ENCODE data around the gene THRB.

The THRB gene

GRCh38 chr3:24504772-24505171 lies 10.1 kb upstream of the THRB start:
- Histone ChIP-seq H3K27ac (ENCODE audit: extremely low read depth, low read depth, low read length) (no peak overlapping the region), H3K4me3 (ENCODE audit: low read depth, low read length) (no peak overlapping the region), H3K9me3 (ENCODE audit: control insufficient read depth, insufficient read depth, low read depth, low read length) (no peaks in the 10 kb centered on the region), H3K36me3 (ENCODE audit: control insufficient read depth in 2 of 2, insufficient read depth in 1 of 2, low read length in 2 of 2) (no peaks in the 10 kb centered on the region), H3K4me1 (ENCODE audit: control insufficient read depth, insufficient read depth, low read length) (no peaks in the 10 kb centered on the region)
- ChIA-PET POLR2A (no interaction called here), CTCF (interaction anchor here (0.9 to 1.3 kb wide), 2 partner anchors 9 to 10 kb away, joined by 3 to 4 read pairs; partner anchors contain the start of gene THRB)
- TF ChIP-seq ATF2 (tag by site-specific recombination; IDR thresholded peaks at IDR 0.05; ENCODE audit: low read depth) = peak; percentile 73
- no peak for TF ChIP-seq ZBTB6 (tag by site-specific recombination; IDR thresholded peaks at IDR 0.05)
- TF ChIP-seq ZFP3 (tag by site-specific recombination; IDR thresholded peaks at IDR 0.05; ENCODE audit: low read depth) = no peak
- TF ChIP-seq ZNF629 (tag by site-specific recombination; IDR thresholded peaks at IDR 0.05) = peak; percentile 67
- TF ChIP-seq ZNF658 (tag by site-specific recombination; IDR thresholded peaks at IDR 0.05) = no peak
- 0 out of 2 replicates have a peak, but pooled peaks have one; percentile 41 for TF ChIP-seq ZBTB21 (tag by site-specific recombination; IDR thresholded peaks at IDR 0.05)
- no peak for TF ChIP-seq ZNF558 (tag by site-specific recombination; IDR thresholded peaks at IDR 0.05)
- no peak for TF ChIP-seq GLIS2 (tag by site-specific recombination; IDR thresholded peaks at IDR 0.05)

- CTCF ChIA-PET = interaction anchor here (0.9 to 1.3 kb wide), 2 partner anchors 8 to 9 kb away, joined by 3 to 4 read pairs; partner anchors contain the start of gene THRB
- TF ChIP-seq ZNF580 (tag by site-specific recombination; IDR thresholded peaks at IDR 0.05) = 0 out of 2 replicates have a peak, but pooled peaks have one; percentile 24
- TF ChIP-seq ZNF623 (tag by site-specific recombination; IDR thresholded peaks at IDR 0.05) = peak; percentile 91
- TF ChIP-seq ZBTB44 (tag by site-specific recombination; IDR thresholded peaks at IDR 0.05) = no peak
- no peak overlapping the region for H3K27ac ChIP-seq (ENCODE audit: extremely low read depth, low read depth, low read length)
Measured at GRCh38 chr3:24503616-24504113, 9.0 kb upstream of the THRB start.

GRCh38 chr3:24502690-24503089 lies 8.0 kb upstream of the THRB start:
- CTCF ChIA-PET = no interaction called here
- TF ChIP-seq KLF17 (tag by site-specific recombination; IDR thresholded peaks at IDR 0.05) = no peak
- no peak for TF ChIP-seq ZNF148 (tag by site-specific recombination; IDR thresholded peaks at IDR 0.05; ENCODE audit: borderline replicate concordance)
- TF ChIP-seq ZNF692 (tag by site-specific recombination; IDR thresholded peaks at IDR 0.05) = no peak
- no peak for TF ChIP-seq ZNF488 (tag by site-specific recombination; IDR thresholded peaks at IDR 0.05)
- TF ChIP-seq OVOL3 (tag by site-specific recombination; IDR thresholded peaks at IDR 0.05) = no peak

More at GRCh38 chr3:24503616-24504113, 9.0 kb upstream of the THRB start:
- Histone ChIP-seq H3K4me3 (ENCODE audit: low read depth, low read length) (no peak overlapping the region), H3K9me3 (ENCODE audit: control insufficient read depth, insufficient read depth, low read depth, low read length) (no peaks in the 10 kb centered on the region), H3K4me1 (ENCODE audit: control insufficient read depth, insufficient read depth, low read length) (no peaks in the 10 kb centered on the region), H3K36me3 (ENCODE audit: control insufficient read depth in 2 of 2, insufficient read depth in 1 of 2, low read length in 2 of 2) (no peaks in the 10 kb centered on the region)
- POLR2A ChIA-PET = no interaction called here

More at GRCh38 chr3:24502690-24503089, 8.0 kb upstream of the THRB start:
- Histone ChIP-seq H3K27ac (ENCODE audit: extremely low read depth, low read depth, low read length) (no peak overlapping the region), H3K9me3 (ENCODE audit: control insufficient read depth, insufficient read depth, low read depth, low read length) (no peaks in the 10 kb centered on the region), H3K4me3 (ENCODE audit: low read depth, low read length) (no peak overlapping the region), H3K4me1 (ENCODE audit: control insufficient read depth, insufficient read depth, low read length) (no peaks in the 10 kb centered on the region), H3K36me3 (ENCODE audit: control insufficient read depth in 2 of 2, insufficient read depth in 1 of 2, low read length in 2 of 2) (no peaks in the 10 kb centered on the region)
- POLR2A ChIA-PET = no interaction called here
